OCI-LY1 (cell line): ENCODE results near the gene CDHR3.

Source experiments
- H2AFZ ChIP-seq: fragments of 200-600 bp; sonication (generic), shearing (Covaris generic); 2 replicates; pipeline ENCODE4 v1.6.0; 2014; ENCODE audit warnings: antibody characterized with exemption, mild to moderate bottlenecking, low read length
- H3F3A ChIP-seq: fragments of 200-600 bp; sonication (generic), shearing (Covaris generic); 2 replicates; pipeline ENCODE4 v1.6.0; 2014; ENCODE audit warnings: mild to moderate bottlenecking, antibody characterized with exemption, low read length, moderate library complexity; ENCODE audit not compliant: insufficient read depth
- H3K27ac ChIP-seq: fragments of 200-600 bp; sonication (generic); 2 replicates; pipeline ENCODE4 v1.5.1; 2014; ENCODE audit warnings: low read length, mixed run types, mild to moderate bottlenecking, low read depth; ENCODE audit not compliant: poor library complexity, severe bottlenecking
- H3K27me3 ChIP-seq: fragments of 200-600 bp; sonication (generic); 2 replicates; pipeline ENCODE4 v1.6.0; 2014; ENCODE audit warnings: antibody characterized with exemption, mild to moderate bottlenecking, low read length, moderate library complexity; ENCODE audit not compliant: insufficient read depth
- H3K36me3 ChIP-seq: fragments of 200-600 bp; sonication (generic); 2 replicates; pipeline ENCODE4 v1.6.1; 2014; ENCODE audit warnings: mild to moderate bottlenecking, antibody characterized with exemption, low read length, moderate library complexity, mixed read lengths; ENCODE audit not compliant: insufficient read depth
- H3K4me1 ChIP-seq: fragments of 200-600 bp; sonication (generic); 2 replicates; pipeline ENCODE4 v1.5.1; 2014; ENCODE audit warnings: mild to moderate bottlenecking, low read length, moderate library complexity; ENCODE audit not compliant: insufficient read depth, severe bottlenecking
- H3K4me2 ChIP-seq: fragments of 200-600 bp; sonication (generic), shearing (Covaris generic); 2 replicates; pipeline ENCODE4 v1.6.1; 2014; ENCODE audit warnings: low read length
- H3K4me3 ChIP-seq: fragments of 200-600 bp; sonication (generic); 2 replicates; pipeline ENCODE4 v1.5.1; 2014; ENCODE audit warnings: low read length, low read depth, mild to moderate bottlenecking, mixed read lengths; ENCODE audit not compliant: poor library complexity, severe bottlenecking
- H3K79me2 ChIP-seq: fragments of 200-600 bp; shearing (Covaris generic); 2 replicates; pipeline ENCODE4 v1.6.1; 2016; ENCODE audit warnings: mixed run types, low read length, mixed read lengths; ENCODE audit not compliant: insufficient read depth
- H3K9ac ChIP-seq: fragments of 200-600 bp; sonication (generic), shearing (Covaris generic); 2 replicates; pipeline ENCODE4 v1.6.1; 2014; ENCODE audit warnings: mild to moderate bottlenecking, low read length, mixed read lengths
- H3K9me2 ChIP-seq: fragments of 200-600 bp; sonication (generic), shearing (Covaris generic); 2 replicates; pipeline ENCODE4 v1.6.1; 2014; ENCODE audit warnings: low read depth, mild to moderate bottlenecking, low read length, mixed read lengths
- H3K9me3 ChIP-seq: fragments of 200-600 bp; shearing (Covaris generic); 2 replicates; pipeline ENCODE4 v1.6.1; 2014; ENCODE audit warnings: low read length, mixed read lengths
- H4K20me1 ChIP-seq: fragments of 200-600 bp; sonication (generic), shearing (Covaris generic); 2 replicates; pipeline ENCODE4 v1.6.0; 2016; ENCODE audit warnings: mild to moderate bottlenecking, low read length; ENCODE audit not compliant: insufficient read depth
- CTCF ChIP-seq: fragments of 200-600 bp; sonication (generic), shearing (Covaris generic); IDR thresholded peaks from 2 replicates; pipeline ENCODE4 v1.5.1; 2017; ENCODE audit warnings: mild to moderate bottlenecking, antibody characterized with exemption, low read length, moderate library complexity, mixed read lengths
- EZH2 ChIP-seq: fragments of 200-600 bp; sonication (generic), shearing (Covaris generic); IDR thresholded peaks from 2 replicates; pipeline ENCODE4 v1.8.0; 2017; ENCODE audit warnings: borderline replicate concordance, mixed run types, mild to moderate bottlenecking, antibody characterized with exemption, low read length, moderate library complexity, mixed read lengths

CDHR3 gene

GRCh38 chr7:106048706-106049020 lies 85.6 kb downstream of the CDHR3 start:
- peaks cover 4% of the 10 kb centered on the region for H3K9me3 ChIP-seq
- no peak overlapping the region for H3K27ac ChIP-seq
- H3K4me3 ChIP-seq, result no peak overlapping the region
- no peaks in the 10 kb centered on the region for H4K20me1 ChIP-seq
- H3K4me1 ChIP-seq, result peaks cover 24% of the 10 kb centered on the region
- H3K79me2 ChIP-seq, result no peaks in the 10 kb centered on the region
- H3K36me3 ChIP-seq, result peaks cover 14% of the 10 kb centered on the region; the same call in 1 of the 2 replicates
- H3K4me2 ChIP-seq, result no peak overlapping the region
- H3K9me2 ChIP-seq, result no peaks in the 10 kb centered on the region
- TF ChIP-seq CTCF (no peak), EZH2 (no peak)
- no peak overlapping the region for H2AFZ ChIP-seq
- no peak overlapping the region for H3K9ac ChIP-seq
- no peaks in the 10 kb centered on the region; the same call in 1 of the 2 replicates for H3K27me3 ChIP-seq
- H3F3A ChIP-seq, result no peaks in the 10 kb centered on the region

GRCh38 chr7:106049139-106049752 lies 86.2 kb downstream of the CDHR3 start:
- H3K9ac ChIP-seq, result no peak overlapping the region
- TF ChIP-seq EZH2, result no peak
- no peak for TF ChIP-seq CTCF
- no peak overlapping the region for H3K27ac ChIP-seq
- H3K79me2 ChIP-seq, result no peaks in the 10 kb centered on the region
- H3K4me1 ChIP-seq, result peaks cover 24% of the 10 kb centered on the region
- no peaks in the 10 kb centered on the region for H3F3A ChIP-seq
- H4K20me1 ChIP-seq, result no peaks in the 10 kb centered on the region
- H3K9me2 ChIP-seq, result no peaks in the 10 kb centered on the region
- no peaks in the 10 kb centered on the region; the same call in 1 of the 2 replicates for H3K27me3 ChIP-seq
- no peak overlapping the region for H2AFZ ChIP-seq
- no peak overlapping the region for H3K4me3 ChIP-seq
- peaks cover 14% of the 10 kb centered on the region; the same call in 1 of the 2 replicates for H3K36me3 ChIP-seq
- no peak overlapping the region for H3K4me2 ChIP-seq
- peaks cover 4% of the 10 kb centered on the region for H3K9me3 ChIP-seq

- H3K4me2 ChIP-seq, result no peak overlapping the region
- no peaks in the 10 kb centered on the region for H3F3A ChIP-seq
- H3K4me1 ChIP-seq, result peaks cover 30% of the 10 kb centered on the region
- H2AFZ ChIP-seq, result no peak overlapping the region
- H3K79me2 ChIP-seq, result no peaks in the 10 kb centered on the region
- no peak overlapping the region for H3K9ac ChIP-seq
- H3K36me3 ChIP-seq, result peaks cover 14% of the 10 kb centered on the region; the same call in 1 of the 2 replicates
- H4K20me1 ChIP-seq, result no peaks in the 10 kb centered on the region
- no peaks in the 10 kb centered on the region; the same call in 1 of the 2 replicates for H3K27me3 ChIP-seq
- peaks cover 4% of the 10 kb centered on the region for H3K9me3 ChIP-seq
- TF ChIP-seq EZH2 (no peak), CTCF (peak; percentile 16; the same call in 1 of the 2 replicates)
- H3K9me2 ChIP-seq, result no peaks in the 10 kb centered on the region
- H3K27ac ChIP-seq, result no peak overlapping the region
- H3K4me3 ChIP-seq, result no peak overlapping the region
Observed at GRCh38 chr7:106050002-106050745, 87.1 kb downstream of the CDHR3 start.
